IPS DF 4.7 (cell line): ENCODE data around the gene GRIK1.

Source experiments
- DNase-seq: peaks from one replicate; pipeline ENCODE4 v3.0.0-alpha.2; 2013; ENCODE audit warnings: low spot score; ENCODE audit errors: extremely low read depth

Gene GRIK1

DNA sequence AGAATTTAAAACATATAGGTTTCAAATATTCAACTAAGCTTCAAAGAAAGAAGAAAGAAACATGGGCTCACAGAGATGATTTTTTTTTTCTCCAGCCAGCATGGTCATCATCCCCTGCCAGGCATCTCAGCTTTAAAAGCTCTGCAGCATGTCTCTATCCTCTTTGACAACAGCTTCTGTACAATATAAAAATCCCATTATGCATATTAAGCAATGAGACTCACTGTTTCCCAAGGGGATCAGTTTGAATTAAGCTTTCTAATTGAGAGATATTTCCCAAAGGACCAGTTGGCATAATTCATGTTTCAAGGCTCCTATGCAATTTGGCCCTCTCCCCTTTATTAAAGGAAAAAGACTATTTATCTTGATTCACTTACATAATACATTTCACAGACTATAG, 220.3 kb downstream of the GRIK1 start:
- DNase-seq: no peak

DNA sequence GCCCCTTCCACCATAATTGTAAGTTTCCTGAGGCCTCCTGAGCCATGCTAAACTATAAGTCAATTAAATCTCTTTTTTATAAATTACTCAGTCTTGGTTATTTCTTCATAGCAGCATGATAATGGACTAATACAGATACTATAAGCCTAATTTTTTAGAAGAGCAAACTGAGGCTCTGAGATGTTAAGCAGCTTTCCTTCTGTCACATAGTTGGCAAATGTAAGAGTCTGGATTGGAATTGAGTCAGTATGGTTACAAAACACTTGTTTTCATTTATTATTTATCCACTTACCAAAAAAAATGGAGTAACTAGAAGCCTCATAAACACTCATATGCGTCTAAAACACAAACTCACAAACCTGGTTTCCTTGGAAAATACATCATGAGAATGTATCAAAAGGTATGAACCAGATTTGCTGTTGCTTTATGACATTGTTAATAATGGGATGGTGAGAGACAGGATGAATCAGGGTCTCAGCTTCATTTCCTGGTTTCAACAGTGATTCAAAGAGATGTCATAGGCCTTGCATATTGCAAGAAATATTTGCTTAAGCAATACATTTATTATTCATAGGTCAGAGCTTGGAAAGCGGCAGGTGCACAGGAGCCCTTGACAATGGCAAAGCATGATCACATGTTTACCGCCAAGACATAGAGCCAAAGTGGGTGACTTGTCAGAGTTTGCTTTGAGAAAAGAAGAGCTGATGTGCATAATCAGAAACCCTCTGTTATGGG, 221.5 kb downstream of the GRIK1 start:
- DNase-seq: no peak

DNA sequence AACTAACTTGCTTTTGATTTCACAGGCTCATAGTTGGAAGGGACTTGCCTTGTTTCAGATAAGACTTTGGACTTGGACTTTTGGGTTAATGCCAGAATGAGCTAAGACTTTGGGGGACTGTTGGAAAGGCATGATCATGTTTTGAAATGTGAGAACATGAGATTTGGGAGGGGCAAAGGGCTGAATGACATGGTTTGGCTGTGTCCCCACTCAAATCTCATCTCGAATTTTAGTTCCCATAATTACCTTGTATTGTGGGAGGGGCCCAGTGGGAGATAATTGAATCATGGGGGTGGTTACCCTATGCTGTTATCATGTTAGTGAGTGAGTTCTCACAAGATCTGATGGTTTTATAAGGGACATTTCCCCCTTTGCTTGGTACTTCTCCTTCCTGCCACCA, 222.1 kb downstream of the GRIK1 start:
- DNase-seq: no peak

DNA sequence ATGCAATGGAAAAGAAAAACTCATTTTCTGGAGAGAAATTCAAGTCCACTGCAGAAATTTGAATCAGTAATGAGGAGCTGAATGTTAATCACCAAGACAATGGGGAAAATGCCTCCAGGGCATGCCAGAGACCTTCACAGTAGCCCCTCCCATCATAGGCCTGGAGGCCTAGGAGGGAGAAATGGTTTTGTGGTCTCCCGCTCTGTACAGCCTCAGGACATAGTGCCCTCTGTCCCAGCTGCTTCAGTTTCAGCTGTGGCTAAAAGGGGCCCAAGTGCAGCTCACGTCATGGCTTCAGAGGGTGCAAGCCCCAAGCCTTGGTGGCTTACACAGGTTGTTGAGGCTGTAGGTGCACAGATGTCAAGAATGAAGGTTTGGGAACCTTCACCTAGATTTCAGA, 223.0 kb downstream of the GRIK1 start:
- no peak for DNase-seq

DNA sequence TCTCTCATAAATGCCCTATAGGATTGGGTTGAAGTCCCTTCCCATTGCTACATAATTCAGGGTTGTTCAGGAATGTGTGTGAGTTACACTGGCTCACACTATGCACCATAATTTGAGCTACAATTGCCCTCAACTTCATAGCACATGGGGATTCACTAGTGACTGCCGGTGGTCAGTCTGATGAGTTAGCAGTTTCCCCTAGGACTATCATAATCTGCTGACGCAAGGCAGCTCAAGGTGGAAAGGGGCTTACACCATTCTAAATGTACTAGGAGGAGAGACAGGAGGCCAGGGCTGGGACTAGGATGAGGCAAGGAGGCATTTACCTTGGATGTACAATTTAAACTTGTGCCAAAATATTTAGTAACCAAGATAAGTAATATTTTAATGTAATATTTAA, 224.7 kb downstream of the GRIK1 start:
- no peak for DNase-seq

DNA sequence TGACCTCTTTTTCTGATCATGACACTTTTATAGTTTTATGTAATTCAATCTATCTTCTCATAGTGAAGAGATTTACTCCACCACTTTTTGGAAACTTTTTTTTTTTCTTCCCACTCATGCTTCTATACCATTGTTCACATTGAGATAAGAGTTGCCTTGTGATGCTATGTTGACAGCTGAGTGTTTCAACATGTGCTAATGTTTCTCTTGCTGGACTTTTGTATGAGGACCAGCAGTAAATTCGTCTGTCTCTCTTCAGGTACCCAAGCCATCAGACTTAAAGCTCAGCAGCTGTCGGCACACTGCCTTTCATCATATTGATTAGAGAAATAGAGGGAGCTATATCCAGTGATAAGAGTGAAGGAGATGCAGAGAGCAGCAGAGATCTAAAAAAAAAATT, 227.0 kb downstream of the GRIK1 start:
- no peak for DNase-seq

DNA sequence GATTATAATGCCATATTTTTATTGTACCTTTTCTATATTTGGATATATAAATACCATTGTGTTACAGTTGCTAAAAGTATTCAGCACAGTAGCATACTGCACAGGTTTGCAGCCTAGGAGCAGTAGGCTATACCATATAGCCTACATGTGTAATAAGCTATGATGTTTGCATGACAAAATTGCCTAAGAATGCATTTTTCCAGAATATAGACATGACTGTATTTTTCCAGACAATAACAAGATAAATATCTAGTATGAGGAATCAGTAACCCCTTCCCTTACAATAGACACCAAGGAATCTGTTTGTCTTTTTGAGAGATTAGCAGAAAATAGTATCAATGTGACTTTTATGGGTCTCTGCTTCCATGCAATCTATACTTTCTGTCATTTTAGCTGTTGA, 228.6 kb downstream of the GRIK1 start:
- no peak for DNase-seq

DNA sequence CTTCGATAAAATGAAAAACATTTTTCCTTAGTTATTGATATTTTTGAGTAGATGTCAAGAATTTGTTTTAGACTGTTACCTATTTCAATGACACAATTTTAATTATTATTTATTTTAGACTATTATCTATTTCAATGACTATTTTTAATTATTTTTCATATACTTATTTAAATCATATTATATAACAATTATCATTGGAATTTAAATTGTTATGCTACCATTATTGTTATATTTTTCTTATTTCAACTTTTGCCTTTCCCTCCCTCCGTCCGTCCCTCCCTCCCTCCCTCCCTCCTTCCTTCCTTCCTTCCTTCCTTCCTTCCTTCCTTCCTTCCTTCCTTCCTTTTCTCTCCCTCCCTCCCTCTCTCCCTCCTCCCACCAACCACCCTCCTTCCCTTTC, 229.3 kb downstream of the GRIK1 start:
- no peak for DNase-seq

DNA sequence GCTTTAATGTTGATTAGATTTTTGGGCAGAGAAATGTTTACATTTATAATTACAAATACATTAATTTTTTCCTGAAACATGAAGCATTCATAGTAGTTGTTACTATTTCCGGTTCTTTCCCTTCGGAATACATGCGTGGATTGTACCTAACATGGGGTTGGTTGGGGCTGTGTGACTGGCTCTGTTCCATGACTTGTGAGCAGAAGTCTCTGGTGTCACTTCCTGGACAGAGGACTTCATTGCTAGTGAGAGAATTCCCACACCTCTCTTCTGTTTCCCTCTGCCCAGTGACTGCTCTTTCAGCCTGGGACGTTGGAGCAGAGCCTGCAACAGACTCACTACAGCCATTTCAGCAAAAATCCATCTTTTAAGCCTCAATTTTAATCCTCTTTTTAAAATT, 231.4 kb downstream of the GRIK1 start:
- DNase-seq: no peak

DNA sequence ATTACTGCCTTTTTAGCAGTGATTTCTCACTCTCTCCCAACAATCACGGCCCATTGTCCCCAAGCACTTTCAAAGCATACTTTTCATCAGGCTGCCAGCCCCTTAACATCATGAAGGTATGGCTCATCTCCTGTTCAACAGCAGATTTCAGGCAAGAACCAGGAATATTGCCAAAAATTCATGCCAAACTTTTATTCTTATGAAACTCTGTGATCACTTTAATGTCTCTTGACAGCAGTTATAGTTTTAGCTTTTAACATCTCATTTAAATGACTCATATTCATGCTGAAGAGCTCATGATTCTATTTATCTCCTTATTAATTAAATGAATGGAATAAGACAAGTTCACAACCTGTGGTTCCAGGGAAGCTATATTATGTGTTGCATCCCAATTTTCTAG, 235.1 kb downstream of the GRIK1 start:
- DNase-seq: no peak

DNA sequence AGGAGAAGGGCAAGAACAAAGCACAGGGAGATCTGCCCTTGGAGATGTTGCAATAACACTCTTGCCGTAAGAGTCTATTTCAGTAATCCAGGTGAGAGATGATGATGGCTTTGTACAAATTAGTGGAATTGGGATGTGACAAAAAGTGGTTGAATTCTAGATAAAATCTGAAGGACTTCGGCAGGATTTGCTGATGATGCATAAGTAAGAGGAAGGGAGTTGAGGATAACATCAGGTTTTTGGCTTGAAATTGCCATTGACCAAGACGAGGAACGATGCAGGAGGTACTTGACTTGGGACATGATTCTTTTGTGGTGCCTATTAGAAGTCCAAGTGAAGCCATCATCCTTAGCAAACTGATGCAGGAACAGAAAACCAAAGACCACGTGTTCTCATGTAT, 238.1 kb downstream of the GRIK1 start:
- DNase-seq: no peak

DNA sequence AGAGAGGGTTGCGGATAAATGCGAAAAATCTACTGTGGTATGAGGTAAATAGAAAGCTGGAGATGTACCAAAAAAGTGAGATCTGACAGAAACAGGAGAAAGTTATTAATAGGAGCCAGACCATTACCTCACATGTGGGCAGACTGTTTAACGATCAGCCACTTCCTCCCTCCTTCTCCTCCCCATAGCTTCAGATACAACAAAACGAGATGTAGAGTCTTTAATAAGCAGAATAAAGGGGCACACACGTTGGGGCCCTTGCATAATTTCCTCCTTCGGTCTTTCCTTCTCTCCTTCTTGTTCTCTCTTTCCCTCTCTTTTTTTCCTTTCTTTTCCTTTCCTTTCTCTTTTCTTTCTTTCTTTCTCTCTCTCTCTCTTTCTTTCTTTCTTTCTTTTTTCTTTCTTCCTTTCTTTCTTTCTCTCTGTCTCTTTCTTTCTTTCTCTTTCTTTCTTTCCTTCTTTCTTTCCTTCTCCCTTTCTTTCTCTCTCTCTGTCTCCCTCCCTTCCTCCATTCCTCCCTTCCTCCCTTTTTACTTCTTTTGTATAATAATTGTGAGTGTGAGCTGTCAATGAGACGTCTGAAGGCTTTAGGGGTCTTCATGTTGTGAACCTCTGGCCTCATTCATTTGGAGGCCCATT, 242.1 kb downstream of the GRIK1 start:
- no peak for DNase-seq

DNA sequence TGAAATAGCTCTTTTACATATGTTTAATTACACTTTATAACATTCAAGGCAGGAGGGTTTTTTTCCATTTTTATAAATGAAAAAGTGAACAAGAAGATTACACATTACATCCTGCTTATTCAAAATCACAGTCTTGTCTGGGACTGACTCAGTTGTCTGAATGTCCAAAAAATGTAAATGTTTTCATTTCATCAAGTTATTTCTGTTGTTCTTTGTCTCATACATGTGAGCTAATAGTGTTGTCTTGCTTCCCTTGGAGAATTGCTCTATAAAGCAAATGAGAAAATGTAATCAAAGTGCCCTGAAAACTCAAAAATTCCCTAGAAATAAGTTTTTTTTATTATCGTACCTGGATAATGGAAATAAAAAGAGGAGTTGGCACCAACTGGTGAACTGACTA, 242.9 kb downstream of the GRIK1 start:
- DNase-seq: no peak

DNA sequence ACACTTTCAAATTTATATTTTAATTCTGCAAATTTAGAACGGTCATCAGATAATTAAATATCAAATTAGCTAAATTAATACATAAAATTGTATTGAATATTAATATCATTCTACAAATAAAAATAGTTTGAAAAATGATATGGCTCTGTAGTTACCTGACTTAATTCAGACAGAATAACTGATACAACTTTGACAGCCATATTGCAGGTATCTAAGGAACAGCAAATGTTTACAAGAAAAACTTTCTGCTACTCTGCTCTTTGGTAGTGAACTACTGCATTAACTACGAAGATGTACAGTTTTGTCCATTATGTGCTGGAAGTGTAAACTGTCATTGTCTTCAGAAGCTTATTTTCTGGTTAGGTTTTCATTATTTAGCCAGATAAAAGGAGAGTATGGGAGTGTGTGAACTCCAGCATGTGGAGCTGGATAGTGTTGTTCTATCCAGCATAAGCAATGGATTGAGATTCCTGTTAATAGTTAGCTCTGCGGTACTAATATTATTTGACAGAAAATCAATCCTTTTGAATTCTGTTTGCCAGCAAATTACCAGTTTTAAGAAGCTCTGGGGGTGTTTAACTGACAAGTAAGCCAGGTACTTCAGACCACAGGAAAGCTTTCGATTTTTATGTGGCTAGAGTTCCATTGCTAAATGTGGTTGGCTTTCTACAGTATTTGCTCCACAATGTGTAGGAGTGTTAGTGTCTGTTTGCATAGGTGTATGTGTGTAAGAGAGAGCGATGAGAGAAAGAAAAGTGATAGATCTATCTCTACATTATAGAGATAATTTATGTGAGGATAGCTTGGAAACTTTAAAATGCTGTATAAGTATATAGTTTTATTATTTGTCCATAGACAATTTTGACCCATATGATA, 247.9 kb downstream of the GRIK1 start:
- no peak for DNase-seq

DNA sequence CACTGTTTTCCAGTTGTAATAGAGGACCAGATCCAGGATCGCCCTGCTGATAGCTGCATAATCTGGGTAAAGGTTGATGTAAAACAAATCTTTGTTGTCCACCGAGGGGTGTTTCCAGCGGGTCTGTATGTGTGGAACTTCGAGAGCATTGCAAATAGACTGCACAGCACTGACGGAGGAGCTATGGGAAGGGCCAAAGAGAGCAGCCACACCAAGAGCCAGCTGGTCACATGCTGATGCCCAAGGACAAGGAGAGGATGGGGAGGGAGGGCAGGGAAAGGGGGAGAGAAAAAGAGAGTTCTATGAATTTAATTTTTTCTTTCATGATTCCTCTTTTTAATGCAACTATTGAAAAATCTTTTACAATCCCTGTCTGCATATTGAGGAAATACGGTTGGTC, 250.0 kb downstream of the GRIK1 start:
- DNase-seq: no peak

DNA sequence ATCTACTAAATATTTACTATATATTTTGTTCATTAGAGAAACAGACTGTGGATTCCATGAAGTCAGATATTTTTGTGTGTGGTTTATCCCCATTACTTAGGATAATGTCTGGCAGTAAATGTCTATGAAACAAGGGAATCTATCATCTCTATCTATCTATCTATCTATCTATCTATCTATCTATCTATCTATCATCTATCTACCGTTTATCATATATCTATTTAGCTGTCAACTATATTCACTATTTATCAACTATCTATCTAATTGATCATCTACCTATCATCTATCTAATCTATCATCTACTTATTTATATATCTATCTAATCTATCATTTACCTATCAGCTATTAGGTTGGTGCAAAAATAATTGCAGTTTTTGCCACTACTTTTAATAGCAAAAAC, 255.7 kb downstream of the GRIK1 start:
- DNase-seq: no peak

DNA sequence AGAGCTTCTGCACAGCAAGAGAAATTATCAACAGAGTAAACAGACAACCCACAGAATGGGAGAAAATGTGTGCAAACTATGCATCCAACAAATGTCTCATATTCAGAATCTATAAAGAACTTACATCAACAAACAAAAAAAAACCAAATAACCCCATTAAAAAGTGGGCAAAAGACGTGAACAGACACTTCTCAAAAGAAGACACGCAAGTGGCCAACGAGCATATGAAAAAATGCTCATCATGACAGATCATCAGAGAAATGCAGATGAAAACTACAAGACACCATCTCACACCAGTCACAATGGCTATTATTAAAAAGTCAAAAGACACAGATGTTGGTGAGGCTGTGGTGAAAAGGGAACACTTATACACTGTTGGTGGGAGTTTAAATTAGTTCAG, 257.0 kb downstream of the GRIK1 start:
- no peak for DNase-seq

DNA sequence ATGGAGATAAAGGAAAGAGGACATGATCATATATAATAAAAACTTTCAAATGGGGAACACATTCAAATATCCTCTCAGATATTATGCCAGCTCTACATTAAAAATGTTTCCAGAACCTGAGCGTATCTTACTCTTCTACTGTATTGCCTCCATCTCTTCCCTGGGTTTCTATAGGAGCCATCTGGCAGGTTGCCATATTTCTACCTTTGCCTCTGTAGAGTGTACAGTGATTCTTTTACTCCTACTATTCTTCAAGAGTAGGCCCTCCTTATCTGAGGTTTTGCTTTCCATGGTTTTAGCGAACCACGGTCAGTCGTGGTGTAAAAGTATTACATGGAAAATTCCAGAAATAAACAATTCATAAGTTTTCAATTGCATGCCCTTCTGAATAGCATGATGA, 259.5 kb downstream of the GRIK1 start:
- DNase-seq: no peak

DNA sequence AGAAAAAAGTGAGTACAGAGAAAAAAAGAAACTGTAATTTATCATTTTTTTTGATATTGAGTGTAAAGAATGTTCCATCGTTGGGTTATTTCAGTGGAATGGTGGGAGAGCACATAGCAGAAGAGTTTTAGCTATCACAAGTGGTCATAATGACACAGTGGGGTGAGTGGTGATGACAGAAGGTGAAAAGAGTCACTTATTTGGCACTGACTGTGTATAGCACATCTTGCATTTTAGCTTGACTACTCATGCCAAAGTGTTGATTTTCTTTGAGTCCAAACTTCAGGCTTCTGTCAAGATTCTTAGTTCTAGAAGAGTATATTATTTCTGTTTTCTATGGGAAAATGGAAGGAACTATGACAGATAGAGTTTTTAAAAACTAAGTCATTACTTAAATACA, 261.2 kb downstream of the GRIK1 start:
- DNase-seq: no peak

DNA sequence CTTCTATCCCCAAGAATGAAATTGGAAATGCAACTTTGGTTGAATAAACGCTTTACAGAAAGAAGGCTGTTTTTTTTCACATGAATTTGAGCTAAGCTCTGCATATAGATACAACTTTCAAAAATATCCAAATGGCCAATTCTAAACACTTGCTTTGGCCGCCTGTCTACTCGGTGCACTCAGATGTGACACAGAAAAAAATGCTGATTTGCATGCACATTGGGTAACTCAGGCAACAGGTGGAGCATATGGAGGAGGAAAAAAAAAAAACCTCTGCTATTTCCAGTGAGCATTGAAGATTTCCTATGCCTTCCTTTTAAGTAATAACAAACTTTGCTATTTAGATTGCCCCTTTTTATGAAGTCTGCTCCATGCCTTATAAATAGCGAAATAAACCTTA, 262.5 kb downstream of the GRIK1 start:
- no peak for DNase-seq

DNA sequence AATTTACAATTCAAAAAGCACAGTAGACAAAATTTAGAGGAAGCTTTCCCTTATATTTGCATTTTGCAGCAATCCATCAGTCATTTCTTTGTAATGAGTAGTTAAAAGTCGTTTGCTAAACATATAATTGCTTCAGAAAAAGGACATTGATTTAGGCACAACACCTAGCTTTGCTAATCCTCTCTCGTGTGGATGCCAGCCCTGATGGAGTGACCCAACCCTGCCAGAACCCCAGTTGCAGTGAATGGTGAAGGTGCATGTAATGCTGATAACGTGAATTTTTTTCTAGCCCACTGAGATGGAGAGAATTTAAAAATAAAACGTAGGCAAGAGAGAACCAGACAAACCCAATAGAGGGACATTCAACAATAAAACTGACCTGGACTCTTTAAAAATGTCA, 263.4 kb downstream of the GRIK1 start:
- no peak for DNase-seq

DNA sequence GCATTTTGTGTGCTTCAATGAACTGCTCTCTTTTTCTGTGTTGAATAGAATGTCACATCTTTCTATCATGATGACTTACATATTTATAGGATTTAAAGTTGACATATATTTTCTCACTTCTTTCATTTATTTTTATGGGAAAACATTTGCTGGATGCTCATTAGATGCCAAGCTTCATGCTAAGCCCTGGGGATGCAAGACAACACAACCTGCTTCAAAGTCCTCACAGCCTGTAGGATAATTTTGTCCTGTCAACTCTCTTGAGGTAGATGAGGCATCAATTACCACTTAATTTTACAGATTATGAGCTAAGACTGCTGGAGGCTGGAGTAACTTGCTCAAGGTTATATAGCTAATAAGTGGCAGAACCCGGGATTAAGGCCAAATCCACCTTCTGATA, 264.3 kb downstream of the GRIK1 start:
- no peak for DNase-seq

DNA sequence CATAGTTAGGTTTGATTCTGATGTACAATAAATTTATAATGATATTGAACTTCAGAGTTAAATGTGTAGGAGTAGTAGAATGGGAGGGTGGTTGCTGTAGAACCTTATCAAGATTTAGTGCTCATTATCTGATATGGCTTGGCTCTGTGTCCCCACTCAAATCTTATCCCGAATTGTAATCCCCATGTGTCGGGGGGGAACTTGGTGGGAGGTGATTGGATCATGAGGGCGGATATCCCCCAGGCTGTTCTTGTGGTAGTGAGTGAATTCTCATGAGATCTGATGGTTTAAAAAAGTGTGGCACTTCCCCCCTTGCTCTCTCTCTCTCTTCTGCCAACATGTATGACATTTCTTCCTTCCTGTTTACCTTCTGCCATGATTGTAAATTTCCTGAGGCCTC, 265.5 kb downstream of the GRIK1 start:
- DNase-seq: no peak
